ENCODE measurements around the gene DNER. TPM values are rescaled to one million over a fixed set of nuclear protein-coding genes. Genes with fewer than 3 reads are reported as not detected.

Gene DNER
- total and polyA plus RNA-seq, 2 donors (not counting 1 experiment from before 2014, with no cell fraction given): not detected

DNA sequence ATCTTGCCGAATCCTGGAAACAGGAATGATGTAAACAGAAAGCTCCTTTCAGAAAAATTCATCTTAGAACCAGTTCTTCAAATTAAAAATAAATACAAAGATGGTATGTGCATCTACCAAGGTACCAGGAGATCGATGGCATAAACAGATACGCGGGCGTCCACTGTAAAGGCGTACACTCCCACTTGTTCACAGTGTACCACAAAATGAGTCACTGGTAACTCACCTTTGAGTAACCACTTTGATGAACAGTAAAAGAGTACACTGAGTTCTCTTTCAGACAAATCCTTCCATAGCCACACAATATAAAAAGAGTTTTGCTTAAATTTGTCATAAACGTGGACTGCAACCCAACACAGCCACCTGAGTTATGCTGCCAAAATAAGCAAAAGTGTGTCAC lies 128.3 kb downstream of the DNER start:
- Histone ChIP-seq H3K4me3 (ENCODE audit: control extremely low read depth in 1 of 5, extremely low read depth in 1 of 5, insufficient read depth in 1 of 5, low read depth in 2 of 5, low read length in 4 of 5) (no peak overlapping the region), H3K4me1 (ENCODE audit: control insufficient read depth in 2 of 2, insufficient read depth in 2 of 2, low read length in 2 of 2) (no peaks in the 10 kb centered on the region), H3K9ac (ENCODE audit: low read length) (no peak overlapping the region), H3K27ac (ENCODE audit: low read length in 2 of 2) (no peak overlapping the region), H3K36me3 (replicated peaks in 1 of 2; ENCODE audit: control extremely low read depth in 1 of 2, control insufficient read depth in 1 of 2, extremely low read depth in 1 of 2, insufficient read depth in 2 of 2, low read length in 1 of 2) (no peaks in the 10 kb centered on the region), H3K9me3 (ENCODE audit: control extremely low read depth in 1 of 3, control insufficient read depth in 2 of 3, insufficient read depth in 1 of 3, low read length in 2 of 3) (no peaks in the 10 kb centered on the region), H4K20me1 (ENCODE audit: control insufficient read depth, insufficient read depth, low read length, poor library complexity, severe bottlenecking) (no peaks in the 10 kb centered on the region), H3K79me2 (ENCODE audit: control insufficient read depth, insufficient read depth, low read length) (no peaks in the 10 kb centered on the region), H2AFZ (ENCODE audit: insufficient read depth, low read depth, low read length, poor library complexity, severe bottlenecking) (no peak overlapping the region), H3K4me2 (replicated peaks; ENCODE audit: low read depth, low read length, poor library complexity, severe bottlenecking) (no peak overlapping the region), H3K27me3 (replicated peaks in 1 of 4; ENCODE audit: control extremely low read depth in 1 of 4, control insufficient read depth in 3 of 4, insufficient read depth in 4 of 4, low read length in 3 of 4) (peaks cover 0 to 3% (median 1%) of the 10 kb centered on the region in 4 experiments)
- no peak for DNase-seq
- Mint-ChIP-seq H3K27ac (no peak overlapping the region), H3K27me3 (peaks cover 17% of the 10 kb centered on the region), H3K4me3 (no peak overlapping the region), H3K9me3 (ENCODE audit: insufficient read depth) (no peaks in the 10 kb centered on the region), H3K4me1 (no peaks in the 10 kb centered on the region)
- ATAC-seq (ENCODE audit: low read depth): no peak
- CTCF ChIA-PET: no interaction called here
- TF ChIP-seq EZH2 (IDR thresholded peaks at IDR 0.05; ENCODE audit: borderline replicate concordance, insufficient read depth, low read depth, low read length, poor library complexity, severe bottlenecking) (no peak), CTCF (IDR thresholded peaks at IDR 0.05) (no peak)
- intact Hi-C loops (cut with micrococcal nuclease): loop anchor here (5.0 kb wide), 1 partner anchor 1694 kb away; no protein-coding TSS in a partner anchor
- POLR2A ChIA-PET: no interaction called here
- 80% methylated on average over 3 of the region's 7 CpGs for WGBS (ENCODE audit: insufficient coverage)

DNA sequence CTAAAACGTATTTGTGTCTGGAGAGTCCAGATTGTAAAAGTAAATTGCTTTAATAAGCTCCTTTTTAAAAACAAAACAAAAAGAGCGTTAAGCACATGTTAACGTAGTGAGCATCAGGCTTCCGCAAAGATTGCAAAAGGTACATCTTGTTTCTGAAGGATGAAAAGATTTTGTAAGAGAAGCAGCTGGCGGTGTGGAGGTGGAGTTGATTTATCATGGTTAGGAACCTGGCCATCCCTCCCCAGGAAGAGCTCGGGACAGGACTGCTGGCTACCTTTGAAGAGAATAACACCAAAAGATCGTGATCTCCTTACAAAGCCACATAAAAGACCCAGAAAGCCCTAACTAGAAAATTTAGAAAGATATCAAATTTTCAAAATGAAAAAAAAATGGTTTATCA lies 132.2 kb downstream of the DNER start:
- Histone ChIP-seq H3K27ac (ENCODE audit: low read length in 2 of 2) (no peak overlapping the region), H2AFZ (ENCODE audit: insufficient read depth, low read depth, low read length, poor library complexity, severe bottlenecking) (no peak overlapping the region), H3K27me3 (replicated peaks in 1 of 4; ENCODE audit: control extremely low read depth in 1 of 4, control insufficient read depth in 3 of 4, insufficient read depth in 4 of 4, low read length in 3 of 4) (peaks cover 0 to 5% (median 1%) of the 10 kb centered on the region in 4 experiments), H3K4me1 (ENCODE audit: control insufficient read depth in 2 of 2, insufficient read depth in 2 of 2, low read length in 2 of 2) (no peaks in the 10 kb centered on the region), H3K4me3 (ENCODE audit: control extremely low read depth in 1 of 5, extremely low read depth in 1 of 5, insufficient read depth in 1 of 5, low read depth in 2 of 5, low read length in 4 of 5) (no peak overlapping the region), H3K36me3 (replicated peaks in 1 of 2; ENCODE audit: control extremely low read depth in 1 of 2, control insufficient read depth in 1 of 2, extremely low read depth in 1 of 2, insufficient read depth in 2 of 2, low read length in 1 of 2) (no peaks in the 10 kb centered on the region), H3K79me2 (ENCODE audit: control insufficient read depth, insufficient read depth, low read length) (no peaks in the 10 kb centered on the region), H3K9me3 (ENCODE audit: control extremely low read depth in 1 of 3, control insufficient read depth in 2 of 3, insufficient read depth in 1 of 3, low read length in 2 of 3) (no peaks in the 10 kb centered on the region), H4K20me1 (ENCODE audit: control insufficient read depth, insufficient read depth, low read length, poor library complexity, severe bottlenecking) (no peaks in the 10 kb centered on the region), H3K9ac (ENCODE audit: low read length) (no peak overlapping the region), H3K4me2 (replicated peaks; ENCODE audit: low read depth, low read length, poor library complexity, severe bottlenecking) (no peak overlapping the region)
- H3K27me3 Mint-ChIP-seq: peaks cover 30% of the 10 kb centered on the region
- no peak overlapping the region for H3K27ac Mint-ChIP-seq
- intact Hi-C loops (cut with micrococcal nuclease): no loop called here
- TF ChIP-seq EZH2 (IDR thresholded peaks at IDR 0.05; ENCODE audit: borderline replicate concordance, insufficient read depth, low read depth, low read length, poor library complexity, severe bottlenecking) (no peak), CTCF (IDR thresholded peaks at IDR 0.05) (no peak)
- ChIA-PET CTCF (no interaction called here), POLR2A (no interaction called here)
- ATAC-seq (ENCODE audit: low read depth): no peak
- no peaks in the 10 kb centered on the region for H3K9me3 Mint-ChIP-seq (ENCODE audit: insufficient read depth)
- no CpG with 5 or more reads among the region's 7 CpGs for WGBS (ENCODE audit: insufficient coverage)
- no peak overlapping the region for H3K4me3 Mint-ChIP-seq
- H3K4me1 Mint-ChIP-seq: no peaks in the 10 kb centered on the region
- DNase-seq: no peak
